ENCODE measurements around the gene EXOC7. TPM values are rescaled to one million over a fixed set of nuclear protein-coding genes. Genes with fewer than 3 reads are reported as not detected.
"Not testable (repeated sequence)": the region's sequence is repeated elsewhere in the genome, so short reads cannot be mapped to it uniquely, and the experiment has no call there.

EXOC7 gene
- total RNA-seq, 1 donor from 2014 or later = 80.1 TPM

DNA sequence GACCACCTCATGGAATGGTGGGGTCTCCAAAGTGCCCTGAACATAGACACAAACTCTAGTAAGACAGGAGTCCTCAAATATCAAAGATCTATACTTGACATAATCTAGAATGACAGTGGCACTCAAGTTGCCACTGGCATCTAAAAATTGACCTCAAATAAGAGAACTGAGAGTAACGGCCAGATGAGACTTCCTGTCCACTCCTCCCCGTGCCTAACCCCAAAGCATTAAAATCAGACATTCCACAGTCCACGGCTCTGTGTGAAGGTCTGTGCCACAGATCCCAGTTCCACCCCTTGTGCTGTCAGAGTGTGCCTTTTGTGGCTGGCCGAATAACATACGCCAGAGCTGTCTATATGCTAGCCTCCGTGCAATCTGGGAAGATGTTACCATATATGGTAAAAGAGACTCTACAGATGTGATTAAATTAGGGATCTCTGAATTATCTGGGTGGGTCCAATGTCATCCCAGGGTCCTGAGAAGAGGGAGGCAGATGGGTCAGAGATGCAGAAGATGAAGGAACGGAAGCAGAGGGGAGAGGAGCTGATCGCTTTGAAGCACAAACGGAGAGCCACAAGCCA lies 55.5 kb downstream of the EXOC7 start:
- Histone ChIP-seq H3K36me3 (ENCODE audit: control insufficient read depth, insufficient read depth, low read length) (peaks cover 5% of the 10 kb centered on the region), H3K4me3 (ENCODE audit: low read depth, low read length) (no peak overlapping the region), H3K27me3 (ENCODE audit: control insufficient read depth, insufficient read depth, low read length) (no peaks in the 10 kb centered on the region)
- TF ChIP-seq, protein P1, sequence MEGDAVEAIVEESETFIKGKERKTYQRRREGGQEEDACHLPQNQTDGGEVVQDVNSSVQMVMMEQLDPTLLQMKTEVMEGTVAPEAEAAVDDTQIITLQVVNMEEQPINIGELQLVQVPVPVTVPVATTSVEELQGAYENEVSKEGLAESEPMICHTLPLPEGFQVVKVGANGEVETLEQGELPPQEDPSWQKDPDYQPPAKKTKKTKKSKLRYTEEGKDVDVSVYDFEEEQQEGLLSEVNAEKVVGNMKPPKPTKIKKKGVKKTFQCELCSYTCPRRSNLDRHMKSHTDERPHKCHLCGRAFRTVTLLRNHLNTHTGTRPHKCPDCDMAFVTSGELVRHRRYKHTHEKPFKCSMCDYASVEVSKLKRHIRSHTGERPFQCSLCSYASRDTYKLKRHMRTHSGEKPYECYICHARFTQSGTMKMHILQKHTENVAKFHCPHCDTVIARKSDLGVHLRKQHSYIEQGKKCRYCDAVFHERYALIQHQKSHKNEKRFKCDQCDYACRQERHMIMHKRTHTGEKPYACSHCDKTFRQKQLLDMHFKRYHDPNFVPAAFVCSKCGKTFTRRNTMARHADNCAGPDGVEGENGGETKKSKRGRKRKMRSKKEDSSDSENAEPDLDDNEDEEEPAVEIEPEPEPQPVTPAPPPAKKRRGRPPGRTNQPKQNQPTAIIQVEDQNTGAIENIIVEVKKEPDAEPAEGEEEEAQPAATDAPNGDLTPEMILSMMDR (IDR thresholded peaks at IDR 0.05; ENCODE audit: insufficient read depth, low read length, poor library complexity, severe bottlenecking) = no peak
- DNase-seq (ENCODE audit: low read depth) = no peak

DNA sequence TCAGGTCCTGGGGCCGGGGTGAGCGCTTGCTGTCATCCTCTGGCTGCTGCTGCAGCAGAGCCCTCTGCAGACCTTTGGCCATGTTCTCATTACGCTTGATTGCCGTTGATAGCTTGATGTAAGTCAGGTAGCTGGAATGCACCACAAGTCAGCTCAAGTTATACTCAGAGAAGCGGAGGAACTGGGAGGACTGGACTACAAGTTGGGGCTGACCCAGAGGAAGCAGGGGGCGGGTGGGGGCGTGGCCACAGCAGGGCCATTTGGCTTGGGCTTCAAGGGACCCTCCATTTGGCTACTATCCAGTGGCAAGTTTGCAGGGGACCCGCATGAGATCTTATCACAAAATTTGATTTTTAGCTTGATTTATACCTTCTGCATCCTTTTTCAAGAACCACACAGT lies 57.5 kb downstream of the EXOC7 start:
- no peaks in the 10 kb centered on the region for H3K27me3 ChIP-seq (ENCODE audit: control insufficient read depth, insufficient read depth, low read length)

DNA sequence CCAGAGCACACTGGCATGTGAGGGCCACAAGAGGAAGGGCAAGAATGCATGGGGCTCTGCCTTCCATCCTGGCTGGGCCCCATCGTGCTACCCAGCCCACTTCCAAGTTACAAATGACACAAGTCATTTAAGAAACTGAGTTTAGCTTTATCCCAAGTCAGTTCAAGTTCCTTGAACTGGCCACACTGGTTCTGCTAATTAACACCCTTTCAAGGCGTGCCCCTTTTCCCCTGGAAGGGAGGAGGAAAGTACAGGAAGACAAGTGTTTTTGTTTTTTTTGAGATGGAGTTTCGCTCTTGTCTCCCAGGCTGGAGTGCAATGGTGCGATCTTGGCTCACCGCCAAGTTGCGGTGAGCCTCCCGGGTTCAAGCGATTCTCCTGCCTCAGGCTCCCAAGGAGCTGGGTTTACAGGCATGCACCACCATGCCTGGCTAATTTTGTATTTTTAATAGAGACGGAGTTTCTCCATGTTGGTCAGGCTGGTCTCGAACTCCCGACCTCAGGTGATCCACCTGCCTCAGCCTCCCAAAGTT lies 59.0 kb downstream of the EXOC7 start:
- H3K4me3 ChIP-seq (ENCODE audit: low read depth, low read length); H3K36me3 ChIP-seq (ENCODE audit: control insufficient read depth, insufficient read depth, low read length): not testable (repeated sequence)

More for the DNA sequence above, 57.5 kb downstream of the EXOC7 start:
- H3K4me3 ChIP-seq (ENCODE audit: low read depth, low read length) = no peak overlapping the region
- TF ChIP-seq, protein P1 (IDR thresholded peaks at IDR 0.05; ENCODE audit: insufficient read depth, low read length, poor library complexity, severe bottlenecking) = no peak
- peaks cover 5% of the 10 kb centered on the region for H3K36me3 ChIP-seq (ENCODE audit: control insufficient read depth, insufficient read depth, low read length)
- DNase-seq (ENCODE audit: low read depth) = no peak

DNA sequence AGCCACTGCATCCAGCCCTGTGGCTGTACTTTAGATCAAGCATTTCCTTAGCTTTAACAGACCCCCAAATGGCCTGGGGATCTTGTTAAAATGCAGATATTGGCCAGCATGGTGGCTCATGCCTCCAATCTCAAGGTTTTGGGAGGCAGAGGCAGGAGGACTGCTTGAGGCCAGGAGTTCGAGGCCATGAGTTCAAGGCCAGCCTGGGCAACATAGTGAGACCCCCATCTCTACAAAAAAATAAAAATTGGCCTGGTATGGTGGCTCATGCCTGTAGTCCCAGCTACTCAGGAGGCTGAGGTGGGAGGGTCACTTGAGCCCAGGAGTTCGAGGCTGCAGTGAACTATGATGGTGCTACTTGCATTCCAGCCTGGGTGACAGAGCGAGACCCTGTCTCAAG lies 60.7 kb downstream of the EXOC7 start:
- H3K36me3 ChIP-seq (ENCODE audit: control insufficient read depth, insufficient read depth, low read length); H3K27me3 ChIP-seq (ENCODE audit: control insufficient read depth, insufficient read depth, low read length); H3K4me3 ChIP-seq (ENCODE audit: low read depth, low read length); DNase-seq (ENCODE audit: low read depth): not testable (repeated sequence)

More for the DNA sequence above, 59.0 kb downstream of the EXOC7 start:
- DNase-seq (ENCODE audit: low read depth); H3K27me3 ChIP-seq (ENCODE audit: control insufficient read depth, insufficient read depth, low read length): not testable (repeated sequence)

DNA sequence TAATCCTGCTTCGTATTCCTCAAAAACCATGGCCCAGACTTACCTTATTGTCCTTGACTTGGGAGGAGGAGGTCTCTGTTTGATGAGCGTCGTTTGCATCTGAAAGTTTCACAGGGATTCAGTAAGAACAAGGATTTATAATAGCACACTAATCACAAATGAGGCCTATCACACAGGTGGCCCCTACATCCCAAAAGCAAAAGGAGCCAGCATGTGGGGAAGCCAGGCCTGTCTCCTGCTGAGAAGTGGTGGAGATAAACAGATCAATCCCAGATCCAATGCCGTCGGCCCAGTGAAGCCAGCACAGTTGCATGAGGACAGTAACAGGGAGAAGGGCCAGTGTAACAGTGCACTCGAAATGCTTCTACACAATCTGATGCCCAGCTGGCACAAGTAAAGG lies 63.2 kb downstream of the EXOC7 start:
- TF ChIP-seq, protein P1 (IDR thresholded peaks at IDR 0.05; ENCODE audit: insufficient read depth, low read length, poor library complexity, severe bottlenecking) = no peak
- Histone ChIP-seq H3K4me3 (ENCODE audit: low read depth, low read length) (no peak overlapping the region), H3K27me3 (ENCODE audit: control insufficient read depth, insufficient read depth, low read length) (no peaks in the 10 kb centered on the region), H3K36me3 (ENCODE audit: control insufficient read depth, insufficient read depth, low read length) (peaks cover 2% of the 10 kb centered on the region)
- no peak for DNase-seq (ENCODE audit: low read depth)

DNA sequence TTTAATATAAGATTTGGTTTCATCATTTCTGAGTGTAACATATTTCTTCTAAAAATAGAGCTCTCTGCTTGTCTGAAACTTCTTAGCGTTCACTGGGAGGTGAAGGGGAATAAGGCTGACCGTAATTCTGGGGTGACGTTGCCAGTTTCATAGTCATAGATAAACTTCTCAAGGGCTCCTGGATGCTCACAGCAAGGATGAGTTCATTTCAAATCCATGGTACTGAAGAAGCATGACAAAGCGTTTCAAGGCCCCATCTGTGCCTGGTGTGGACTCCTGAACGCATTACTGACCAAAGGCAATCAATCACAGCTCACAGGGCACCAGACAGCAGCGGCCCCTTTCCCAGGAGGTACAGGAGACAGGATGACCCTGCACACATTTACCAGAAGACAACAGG lies 64.5 kb downstream of the EXOC7 start:
- TF ChIP-seq, protein P1 (IDR thresholded peaks at IDR 0.05; ENCODE audit: insufficient read depth, low read length, poor library complexity, severe bottlenecking) = no peak
- no peak overlapping the region for H3K4me3 ChIP-seq (ENCODE audit: low read depth, low read length)
- H3K27me3 ChIP-seq (ENCODE audit: control insufficient read depth, insufficient read depth, low read length) = no peaks in the 10 kb centered on the region
- no peak for DNase-seq (ENCODE audit: low read depth)
- H3K36me3 ChIP-seq (ENCODE audit: control insufficient read depth, insufficient read depth, low read length) = peaks cover 2% of the 10 kb centered on the region

DNA sequence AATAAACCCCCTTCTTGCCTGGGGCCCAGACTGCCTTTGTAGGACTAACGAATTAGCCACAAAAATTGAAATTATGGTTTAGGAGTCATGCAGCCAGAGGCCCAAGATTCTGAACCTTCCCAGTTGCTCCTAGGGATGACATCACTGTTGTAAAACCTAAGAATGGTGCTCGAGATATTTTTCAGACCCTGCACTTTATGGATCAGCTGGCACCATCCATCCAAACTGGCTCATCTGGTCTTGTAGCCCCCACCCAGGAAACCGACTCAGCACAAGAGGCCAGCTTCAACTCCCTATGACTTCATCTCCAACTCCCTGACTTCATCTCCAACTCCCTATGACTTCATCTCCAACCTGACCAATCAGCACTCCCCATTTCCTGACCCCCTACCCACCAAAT lies 65.5 kb downstream of the EXOC7 start:
- H3K27me3 ChIP-seq (ENCODE audit: control insufficient read depth, insufficient read depth, low read length) = no peaks in the 10 kb centered on the region
- H3K4me3 ChIP-seq (ENCODE audit: low read depth, low read length) = no peak overlapping the region
- H3K36me3 ChIP-seq (ENCODE audit: control insufficient read depth, insufficient read depth, low read length) = peaks cover 2% of the 10 kb centered on the region
- no peak for DNase-seq (ENCODE audit: low read depth)
- TF ChIP-seq, protein P1 (IDR thresholded peaks at IDR 0.05; ENCODE audit: insufficient read depth, low read length, poor library complexity, severe bottlenecking) = no peak
